Activated gamma-delta T cell treated with Interleukin-2 at 50 U/mL for 16 hours (primary cell): ENCODE measurements around the gene FOXC1.

ENCODE experiments used
- DNase-seq: peaks from one replicate; pipeline ENCODE4 v3.0.0-alpha.2; 2020

Gene FOXC1

DNA sequence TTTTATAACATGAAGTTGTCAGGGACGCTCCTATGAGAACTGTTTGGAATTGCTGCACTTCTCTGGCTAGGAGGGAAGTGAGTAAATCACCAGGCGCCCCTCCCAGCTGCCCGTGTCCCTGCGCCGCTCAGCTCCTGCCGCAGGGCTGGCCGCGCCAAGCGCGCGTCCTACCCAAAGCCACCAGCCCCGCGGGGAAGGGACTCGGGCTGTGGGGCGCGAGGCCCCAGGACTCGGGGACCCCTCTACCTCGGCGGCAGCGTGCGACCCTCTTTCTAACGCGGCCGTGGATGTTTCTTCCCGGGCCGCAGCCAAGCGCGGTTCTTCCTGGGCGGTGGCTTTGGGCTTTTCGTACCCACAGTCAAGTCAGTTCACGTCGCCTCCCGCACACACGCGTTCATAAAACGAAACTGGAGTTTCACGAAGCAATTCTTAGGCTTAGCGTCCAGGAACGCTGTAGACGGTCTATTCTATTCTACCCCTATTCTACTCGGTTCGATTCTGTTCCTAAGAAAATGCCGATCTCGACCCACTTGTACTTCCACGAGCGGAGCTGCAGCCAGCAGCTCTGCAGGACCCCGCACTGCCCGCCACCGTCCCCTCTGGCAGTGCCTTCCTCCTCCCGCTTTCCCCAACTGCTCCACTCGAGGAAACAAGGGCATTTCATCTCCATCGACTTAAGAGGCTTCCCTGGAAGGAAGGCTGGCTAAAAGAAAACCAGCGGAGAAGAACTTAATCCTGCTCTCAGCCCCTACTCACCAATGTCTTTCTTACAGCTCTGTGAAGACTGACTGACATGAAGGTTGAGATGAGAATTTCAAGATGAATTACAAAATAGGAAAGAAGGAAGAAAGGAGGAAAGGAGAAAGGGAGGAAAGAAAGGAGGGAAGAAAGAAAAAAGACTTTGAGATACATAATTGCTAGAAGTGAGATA, 15.4 kb downstream of the FOXC1 start:
- no peak for DNase-seq

- no peak for DNase-seq
Observed at GRCh38 chr6:1625794-1626435, 16.2 kb downstream of the FOXC1 start.

- DNase-seq, result no peak
Observed at GRCh38 chr6:1626481-1626880, 16.8 kb downstream of the FOXC1 start.

GRCh38 chr6:1627827-1628560, 18.3 kb downstream of the FOXC1 start:
- no peak for DNase-seq

GRCh38 chr6:1629316-1629715, 19.6 kb downstream of the FOXC1 start:
- DNase-seq, result no peak

DNA sequence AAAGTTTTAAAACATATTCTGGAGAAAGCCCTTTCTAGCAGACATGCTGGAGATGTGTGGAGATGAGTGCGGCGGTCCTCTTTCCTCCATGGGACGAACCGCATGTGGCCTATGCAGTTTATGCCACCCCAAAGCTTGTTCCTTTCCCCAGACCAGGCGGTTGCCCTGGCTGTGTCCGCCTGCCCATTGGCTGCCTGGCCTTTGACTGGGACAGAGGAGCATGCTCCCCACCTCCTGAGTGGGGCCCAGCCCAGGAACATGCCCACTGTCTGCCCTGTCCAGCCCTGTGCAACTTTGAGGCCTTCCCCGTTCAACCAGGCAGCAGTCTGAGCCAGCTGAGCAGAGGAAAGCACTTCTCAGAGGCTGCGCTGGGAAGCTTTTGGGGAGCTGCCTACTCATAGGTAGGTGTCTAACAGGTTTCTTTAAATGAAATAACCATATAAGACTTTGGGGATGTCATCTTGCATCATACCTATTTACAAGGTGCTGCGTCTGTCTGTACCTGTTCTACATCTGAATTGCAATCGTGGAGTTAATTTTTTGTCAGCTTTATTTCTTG, 20.6 kb downstream of the FOXC1 start:
- DNase-seq, result no peak

- DNase-seq, result no peak
Observed at GRCh38 chr6:1630771-1631217, 21.1 kb downstream of the FOXC1 start.

- no peak for DNase-seq
Observed at GRCh38 chr6:1631251-1631650, 21.5 kb downstream of the FOXC1 start.

- DNase-seq, result no peak
Observed at GRCh38 chr6:1633366-1634021, 23.8 kb downstream of the FOXC1 start.

DNA sequence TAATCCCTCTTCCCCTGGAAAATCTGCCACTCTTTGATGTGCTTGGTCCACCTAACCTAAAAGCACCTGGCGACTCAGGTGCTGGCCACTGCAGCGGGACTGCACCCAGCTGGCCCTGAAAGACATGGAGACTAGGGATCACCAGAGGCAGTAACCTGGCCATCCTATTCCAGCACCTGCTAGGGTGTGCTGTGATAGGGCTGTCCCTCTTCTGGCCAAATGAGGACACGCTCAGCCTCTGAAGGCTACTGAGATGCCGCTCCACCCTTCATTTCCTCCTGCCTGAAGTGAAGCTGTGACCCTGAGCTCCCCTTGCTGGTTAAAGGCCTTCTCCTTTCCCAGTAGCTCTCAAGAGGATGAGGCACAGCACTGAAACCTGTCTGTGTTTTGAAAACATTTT, 24.4 kb downstream of the FOXC1 start:
- DNase-seq, result no peak

DNA sequence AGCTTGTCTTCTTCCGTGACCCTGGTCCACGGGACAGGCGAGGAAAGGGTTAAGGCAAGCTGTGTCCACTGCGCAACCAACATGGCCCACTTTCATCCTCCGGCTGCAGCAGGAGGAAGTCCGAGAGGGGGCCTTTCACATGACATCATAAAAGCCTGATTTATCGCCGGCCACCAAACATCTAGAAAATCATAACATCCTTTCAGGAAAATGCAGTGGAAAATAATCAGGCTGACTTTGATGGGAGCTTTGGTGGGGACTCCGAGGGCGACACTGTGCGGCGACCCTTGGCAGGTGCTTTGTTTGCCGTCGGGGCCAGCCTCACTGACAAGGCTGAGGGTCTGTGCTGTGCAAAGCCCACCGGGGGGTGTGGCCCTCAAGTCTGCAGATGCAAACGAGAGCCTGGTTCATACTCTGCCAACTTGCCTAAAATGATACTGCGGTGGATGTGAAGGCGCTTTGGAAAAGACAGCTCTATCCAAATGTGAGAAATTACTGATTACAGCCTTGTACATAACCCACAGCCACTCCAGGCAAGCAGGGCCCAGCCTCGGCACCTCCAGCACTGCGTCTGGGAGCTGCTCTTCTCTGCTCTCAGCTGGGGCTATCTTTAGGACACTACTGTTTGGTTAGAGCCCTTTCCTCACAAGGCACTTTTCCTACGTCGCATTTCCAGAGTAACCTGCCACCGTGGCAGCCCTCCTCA, 25.7 kb downstream of the FOXC1 start:
- DNase-seq, result no peak

GRCh38 chr6:1636272-1636825, 26.6 kb downstream of the FOXC1 start:
- DNase-seq, result no peak

DNA sequence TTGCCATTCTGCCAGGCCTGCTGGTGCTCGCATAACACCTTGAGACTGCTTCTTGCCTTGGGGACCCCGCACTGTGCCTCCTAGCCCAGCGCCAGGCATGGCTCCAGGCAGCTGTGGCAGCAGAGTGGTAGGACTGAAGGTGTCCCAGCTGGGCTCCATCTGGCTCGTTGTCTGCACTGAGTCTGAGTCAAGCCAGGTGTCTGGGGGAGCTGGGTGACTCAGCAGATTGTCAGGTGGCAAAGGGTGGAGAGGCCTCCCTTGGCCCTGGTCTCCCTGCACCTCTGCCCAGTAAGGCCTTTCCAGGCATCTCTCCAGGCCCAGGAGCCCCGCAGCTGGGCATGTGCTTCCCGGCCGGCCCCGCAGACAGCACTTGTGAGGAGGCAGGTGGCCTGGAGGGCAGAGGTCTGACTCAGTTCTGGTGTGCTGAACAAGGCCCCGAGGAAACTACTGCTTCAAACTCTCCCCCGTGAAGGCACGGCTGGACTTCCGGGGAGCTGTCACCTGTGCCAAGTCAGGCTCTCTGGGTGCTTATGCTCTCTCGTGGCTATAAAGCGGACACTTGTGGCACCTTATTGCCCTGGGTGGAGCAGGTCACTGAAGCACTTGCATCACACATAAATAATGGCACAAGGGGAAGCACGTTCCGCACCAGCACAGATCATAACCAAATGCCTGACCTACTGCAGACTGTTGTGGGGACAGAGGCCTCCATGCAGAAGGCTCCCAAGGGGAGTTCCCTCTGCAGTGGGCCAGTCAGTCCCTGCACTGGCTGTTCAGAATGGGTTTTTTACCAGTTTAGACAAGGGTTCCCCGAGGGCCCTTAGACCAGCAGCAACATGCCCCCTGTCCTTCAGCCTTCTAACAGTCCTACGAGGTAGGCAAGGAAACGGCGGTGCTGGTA, 27.5 kb downstream of the FOXC1 start:
- DNase-seq, result no peak

DNA sequence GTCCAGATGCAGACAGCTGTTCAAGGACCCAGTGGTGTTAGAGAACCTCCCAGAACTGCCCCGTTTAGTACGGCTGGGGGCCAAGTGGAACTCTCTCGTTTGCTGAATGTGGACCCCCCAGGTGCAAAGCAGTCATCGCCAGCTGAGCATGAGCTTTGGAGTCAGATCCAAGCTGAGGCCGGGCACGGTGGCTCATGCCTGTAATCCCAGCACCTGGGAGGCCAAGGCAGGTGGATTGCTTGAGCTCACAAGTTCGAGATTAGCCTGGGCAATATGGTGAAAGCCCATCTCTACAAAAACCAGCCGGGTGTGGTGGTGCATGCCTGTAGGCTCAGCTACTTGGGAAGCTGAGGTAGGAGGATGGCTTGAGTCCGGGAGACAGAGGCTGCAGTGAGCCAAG, 29.7 kb downstream of the FOXC1 start:
- DNase-seq, result no peak

DNA sequence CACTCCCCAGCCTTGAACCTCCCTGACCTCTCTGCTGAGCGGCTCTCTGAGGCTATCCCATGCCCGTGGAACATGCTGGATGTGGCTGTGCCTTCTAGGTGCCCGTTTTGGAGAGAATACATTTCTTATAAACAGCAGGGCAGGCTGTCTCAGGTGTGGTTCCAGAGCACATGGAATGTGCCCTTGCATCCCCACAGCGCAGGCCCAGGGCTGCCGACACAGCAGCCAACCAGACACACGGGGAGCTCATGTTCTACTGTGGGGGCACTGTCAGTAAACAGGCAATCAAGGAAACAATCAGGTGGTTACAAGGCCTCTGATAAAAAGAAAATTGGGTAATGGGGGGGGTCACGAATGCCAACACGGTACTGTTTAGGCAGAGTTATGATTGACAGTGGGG, 30.8 kb downstream of the FOXC1 start:
- DNase-seq, result no peak

DNA sequence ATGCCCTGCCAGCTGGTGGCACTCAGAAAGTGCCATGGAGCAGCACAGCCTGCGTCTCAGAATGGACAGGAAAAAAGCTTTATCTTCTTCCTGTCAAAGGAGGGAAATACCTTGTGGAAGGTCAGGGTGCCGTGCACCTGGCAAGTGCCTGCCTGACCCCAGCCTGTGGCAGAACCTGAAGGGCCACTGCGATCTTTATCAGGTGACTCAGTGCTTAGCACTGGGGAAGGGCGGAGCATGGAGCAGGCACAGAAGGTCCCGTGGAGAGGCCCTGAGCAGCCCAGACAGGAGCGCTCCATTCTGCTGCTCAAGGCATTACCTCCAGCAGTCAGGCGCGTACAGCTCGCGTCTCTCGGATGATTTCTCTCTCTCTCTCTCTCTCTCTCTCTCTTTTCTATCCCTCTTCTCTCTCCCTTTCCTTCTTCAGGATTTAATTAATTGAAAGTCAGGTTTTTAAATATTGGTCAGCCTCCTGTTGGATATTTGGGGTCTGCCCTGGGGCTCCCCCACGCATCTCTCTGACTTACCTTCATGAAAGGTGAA, 31.7 kb downstream of the FOXC1 start:
- no peak for DNase-seq

GRCh38 chr6:1643111-1643510, 33.4 kb downstream of the FOXC1 start:
- DNase-seq, result no peak

DNA sequence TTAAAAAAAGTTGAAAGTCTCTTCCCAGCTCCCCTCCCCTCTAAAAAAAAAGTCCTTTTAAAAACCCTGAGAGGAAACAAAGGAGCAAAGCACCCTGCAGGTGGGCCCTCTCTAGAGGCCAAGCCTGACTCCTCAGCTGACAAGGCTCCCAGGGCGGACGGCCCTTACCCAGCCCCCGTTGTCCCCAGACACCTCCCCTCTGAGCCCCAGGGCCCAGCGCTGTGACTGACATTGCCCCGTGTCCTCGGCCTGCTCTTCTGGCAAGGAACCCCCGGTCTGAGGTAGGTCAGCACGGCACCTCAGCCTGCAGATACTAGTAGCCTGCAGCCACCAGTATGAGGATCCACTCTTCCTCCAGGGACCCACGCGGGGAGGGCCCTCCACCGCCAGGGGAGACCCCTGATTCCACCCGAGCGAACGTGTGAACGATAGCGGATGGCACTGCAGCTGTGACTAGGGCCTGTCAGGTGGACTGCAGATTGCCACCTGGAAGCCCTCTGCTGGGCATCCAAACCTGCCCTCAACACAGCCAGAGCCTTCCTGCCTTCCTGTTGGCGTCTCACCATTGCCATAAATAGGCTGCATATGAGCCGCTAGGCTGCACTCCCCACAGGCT, 34.2 kb downstream of the FOXC1 start:
- DNase-seq, result no peak

GRCh38 chr6:1644516-1645060, 34.9 kb downstream of the FOXC1 start:
- no peak for DNase-seq
